ENCODE data around the gene ZNF217.

- TF ChIP-seq RAD21 (IDR thresholded peaks at IDR 0.05; ENCODE audit: low read depth): no peak
- TF ChIP-seq CTCF (IDR thresholded peaks at IDR 0.05 in 2 of 3, conservative IDR thresholded peaks at IDR 0.05 in 1 of 3; ENCODE audit: borderline replicate concordance in 1 of 3, insufficient read depth in 1 of 3, low read depth in 2 of 3, low read length in 2 of 3): no peak
- no peak for TF ChIP-seq POLR2A (IDR thresholded peaks at IDR 0.05; ENCODE audit: borderline replicate concordance, extremely low read depth, insufficient read depth, insufficient read length)
- TF ChIP-seq ZNF274 (IDR thresholded peaks at IDR 0.05; ENCODE audit: low read depth, low read length): no peak
- TF ChIP-seq EZH2phosphoT487 (IDR thresholded peaks at IDR 0.05; ENCODE audit: borderline replicate concordance): no peak
- no peak for TF ChIP-seq EGR1 (IDR thresholded peaks at IDR 0.05; ENCODE audit: low read depth)
- no peak for TF ChIP-seq EZH2 (IDR thresholded peaks at IDR 0.05)
- no peak for TF ChIP-seq JUND (IDR thresholded peaks at IDR 0.05)
- TF ChIP-seq FOSL1 (IDR thresholded peaks at IDR 0.05; ENCODE audit: low read depth): no peak
- TF ChIP-seq POLR2AphosphoS5 (IDR thresholded peaks at IDR 0.05; ENCODE audit: low read depth, low read length): no peak
- no peak for TF ChIP-seq ZBTB33 (IDR thresholded peaks at IDR 0.05; ENCODE audit: extremely low read depth, insufficient replicate concordance, low read length)
- no peak for TF ChIP-seq REST (IDR thresholded peaks at IDR 0.05; ENCODE audit: low read depth)
Observed at GRCh38 chr20:53569005-53569404, 24.6 kb downstream of the ZNF217 start.
